WTC11 (cell line): ENCODE results near the gene SYCE1.
"Not testable (repeated sequence)": the region's sequence is repeated elsewhere in the genome, so short reads cannot be mapped to it uniquely, and the experiment has no call there.

Experiments
- ARID4B ChIP-seq: sonication (generic); formaldehyde crosslinking; IDR thresholded peaks from 2 replicates; pipeline ENCODE4 v1.8.0; 2023; ENCODE audit warnings: missing genetic modification reagents, mild to moderate bottlenecking, borderline replicate concordance
- CBFB ChIP-seq: sonication (generic); formaldehyde crosslinking; IDR thresholded peaks from 2 replicates; pipeline ENCODE4 v1.8.1; 2022; ENCODE audit warnings: mild to moderate bottlenecking, low read depth, missing genetic modification reagents
- CREM ChIP-seq: sonication (generic); formaldehyde crosslinking; IDR thresholded peaks from 2 replicates; pipeline ENCODE4 v1.8.1; 2022; ENCODE audit warnings: mild to moderate bottlenecking, missing genetic modification reagents, moderate library complexity
- ELF4 ChIP-seq: sonication (generic); formaldehyde crosslinking; IDR thresholded peaks from 2 replicates; pipeline ENCODE4 v1.8.1; 2022; ENCODE audit warnings: low read depth, mild to moderate bottlenecking, moderate library complexity, missing genetic modification reagents
- NFYB ChIP-seq: sonication (generic); formaldehyde crosslinking; conservative IDR thresholded peaks from 2 replicates; pipeline ENCODE4 v1.8.0; 2022; ENCODE audit warnings: low read depth, missing genetic modification reagents
- ZMAT4 ChIP-seq: fragments of 250-450 bp; sonication (Bioruptor Pico); IDR thresholded peaks from 2 replicates; pipeline ENCODE4 v1.9.0; 2021; ENCODE audit warnings: mild to moderate bottlenecking
- ZNF138 ChIP-seq: sonication (generic); formaldehyde crosslinking; conservative IDR thresholded peaks from 2 replicates; pipeline ENCODE4 v1.8.1; 2022; ENCODE audit warnings: mild to moderate bottlenecking, moderate library complexity, missing genetic modification reagents
- ZNF263 ChIP-seq: sonication (generic); formaldehyde crosslinking; IDR thresholded peaks from 2 replicates; pipeline ENCODE4 v1.8.1; 2022; ENCODE audit warnings: low read depth, mild to moderate bottlenecking, moderate library complexity, missing genetic modification reagents
- ZNF317 ChIP-seq: sonication (generic); formaldehyde crosslinking; IDR thresholded peaks from 2 replicates; pipeline ENCODE4 v1.8.1; 2023; ENCODE audit warnings: low read depth, mild to moderate bottlenecking, moderate library complexity, missing genetic modification reagents, borderline replicate concordance
- ZNF423 ChIP-seq: fragments of 250-450 bp; sonication (Bioruptor Pico); IDR thresholded peaks from 2 replicates; pipeline ENCODE4 v2.1.2; 2022; ENCODE audit warnings: mild to moderate bottlenecking, moderate library complexity
- TF ChIP-seq, protein P1 (sequence below): fragments of 200-600 bp; IDR thresholded peaks from 2 replicates; pipeline ENCODE4 v1.8.0; 2022; ENCODE audit warnings: antibody characterized with exemption
- TF ChIP-seq, protein P2 (sequence below): sonication (generic); formaldehyde crosslinking; IDR thresholded peaks from 2 replicates; pipeline ENCODE4 v1.8.0; 2023; ENCODE audit warnings: missing genetic modification reagents
- TF ChIP-seq, protein P3 (sequence below): sonication (generic); formaldehyde crosslinking; conservative IDR thresholded peaks from 2 replicates; pipeline ENCODE4 v1.8.1; 2023; ENCODE audit warnings: mild to moderate bottlenecking, low read depth, missing genetic modification reagents, moderate library complexity

DNA sequence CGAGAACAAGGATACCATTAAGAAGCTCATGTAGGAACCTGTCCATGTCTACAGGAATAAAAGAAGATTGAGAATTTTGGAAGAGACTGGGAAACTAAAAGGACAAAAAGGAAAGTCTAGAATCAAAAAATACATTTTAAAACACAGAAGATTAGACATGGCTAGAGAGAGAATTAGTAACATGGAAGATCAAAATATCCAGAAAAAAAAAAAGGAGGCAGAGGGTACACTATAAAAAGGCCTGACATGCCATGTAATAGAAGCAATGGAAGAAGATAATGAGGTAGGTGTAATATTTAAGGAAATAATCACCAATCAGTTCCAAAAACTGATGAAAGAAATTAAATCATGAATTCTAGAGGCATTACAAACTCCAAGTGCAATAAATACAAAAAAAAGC, 8.1 kb upstream of the SYCE1 start:
- TF ChIP-seq CREM; ARID4B (CRISPR knock-in tag); ZMAT4 (CRISPR knock-in tag); NFYB (CRISPR knock-in tag); ZNF423 (CRISPR knock-in tag); ZNF317 (CRISPR knock-in tag); ELF4; ZNF263 (CRISPR knock-in tag); CBFB (CRISPR knock-in tag); ZNF138 (CRISPR knock-in tag): not testable (repeated sequence)
- TF ChIP-seq, protein P1, sequence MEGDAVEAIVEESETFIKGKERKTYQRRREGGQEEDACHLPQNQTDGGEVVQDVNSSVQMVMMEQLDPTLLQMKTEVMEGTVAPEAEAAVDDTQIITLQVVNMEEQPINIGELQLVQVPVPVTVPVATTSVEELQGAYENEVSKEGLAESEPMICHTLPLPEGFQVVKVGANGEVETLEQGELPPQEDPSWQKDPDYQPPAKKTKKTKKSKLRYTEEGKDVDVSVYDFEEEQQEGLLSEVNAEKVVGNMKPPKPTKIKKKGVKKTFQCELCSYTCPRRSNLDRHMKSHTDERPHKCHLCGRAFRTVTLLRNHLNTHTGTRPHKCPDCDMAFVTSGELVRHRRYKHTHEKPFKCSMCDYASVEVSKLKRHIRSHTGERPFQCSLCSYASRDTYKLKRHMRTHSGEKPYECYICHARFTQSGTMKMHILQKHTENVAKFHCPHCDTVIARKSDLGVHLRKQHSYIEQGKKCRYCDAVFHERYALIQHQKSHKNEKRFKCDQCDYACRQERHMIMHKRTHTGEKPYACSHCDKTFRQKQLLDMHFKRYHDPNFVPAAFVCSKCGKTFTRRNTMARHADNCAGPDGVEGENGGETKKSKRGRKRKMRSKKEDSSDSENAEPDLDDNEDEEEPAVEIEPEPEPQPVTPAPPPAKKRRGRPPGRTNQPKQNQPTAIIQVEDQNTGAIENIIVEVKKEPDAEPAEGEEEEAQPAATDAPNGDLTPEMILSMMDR, result not testable (repeated sequence)
- TF ChIP-seq, protein P2, sequence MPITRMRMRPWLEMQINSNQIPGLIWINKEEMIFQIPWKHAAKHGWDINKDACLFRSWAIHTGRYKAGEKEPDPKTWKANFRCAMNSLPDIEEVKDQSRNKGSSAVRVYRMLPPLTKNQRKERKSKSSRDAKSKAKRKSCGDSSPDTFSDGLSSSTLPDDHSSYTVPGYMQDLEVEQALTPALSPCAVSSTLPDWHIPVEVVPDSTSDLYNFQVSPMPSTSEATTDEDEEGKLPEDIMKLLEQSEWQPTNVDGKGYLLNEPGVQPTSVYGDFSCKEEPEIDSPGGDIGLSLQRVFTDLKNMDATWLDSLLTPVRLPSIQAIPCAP (CRISPR knock-in tag), result not testable (repeated sequence)
- TF ChIP-seq, protein P3, sequence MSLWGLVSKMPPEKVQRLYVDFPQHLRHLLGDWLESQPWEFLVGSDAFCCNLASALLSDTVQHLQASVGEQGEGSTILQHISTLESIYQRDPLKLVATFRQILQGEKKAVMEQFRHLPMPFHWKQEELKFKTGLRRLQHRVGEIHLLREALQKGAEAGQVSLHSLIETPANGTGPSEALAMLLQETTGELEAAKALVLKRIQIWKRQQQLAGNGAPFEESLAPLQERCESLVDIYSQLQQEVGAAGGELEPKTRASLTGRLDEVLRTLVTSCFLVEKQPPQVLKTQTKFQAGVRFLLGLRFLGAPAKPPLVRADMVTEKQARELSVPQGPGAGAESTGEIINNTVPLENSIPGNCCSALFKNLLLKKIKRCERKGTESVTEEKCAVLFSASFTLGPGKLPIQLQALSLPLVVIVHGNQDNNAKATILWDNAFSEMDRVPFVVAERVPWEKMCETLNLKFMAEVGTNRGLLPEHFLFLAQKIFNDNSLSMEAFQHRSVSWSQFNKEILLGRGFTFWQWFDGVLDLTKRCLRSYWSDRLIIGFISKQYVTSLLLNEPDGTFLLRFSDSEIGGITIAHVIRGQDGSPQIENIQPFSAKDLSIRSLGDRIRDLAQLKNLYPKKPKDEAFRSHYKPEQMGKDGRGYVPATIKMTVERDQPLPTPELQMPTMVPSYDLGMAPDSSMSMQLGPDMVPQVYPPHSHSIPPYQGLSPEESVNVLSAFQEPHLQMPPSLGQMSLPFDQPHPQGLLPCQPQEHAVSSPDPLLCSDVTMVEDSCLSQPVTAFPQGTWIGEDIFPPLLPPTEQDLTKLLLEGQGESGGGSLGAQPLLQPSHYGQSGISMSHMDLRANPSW, result not testable (repeated sequence)
